ENCODE results near the gene TAB2. TPM values are rescaled to one million over a fixed set of nuclear protein-coding genes. Genes with fewer than 3 reads are reported as not detected.

Gene TAB2
- total RNA-seq, 1 donor from 2014 or later, result 50.6 TPM

DNA sequence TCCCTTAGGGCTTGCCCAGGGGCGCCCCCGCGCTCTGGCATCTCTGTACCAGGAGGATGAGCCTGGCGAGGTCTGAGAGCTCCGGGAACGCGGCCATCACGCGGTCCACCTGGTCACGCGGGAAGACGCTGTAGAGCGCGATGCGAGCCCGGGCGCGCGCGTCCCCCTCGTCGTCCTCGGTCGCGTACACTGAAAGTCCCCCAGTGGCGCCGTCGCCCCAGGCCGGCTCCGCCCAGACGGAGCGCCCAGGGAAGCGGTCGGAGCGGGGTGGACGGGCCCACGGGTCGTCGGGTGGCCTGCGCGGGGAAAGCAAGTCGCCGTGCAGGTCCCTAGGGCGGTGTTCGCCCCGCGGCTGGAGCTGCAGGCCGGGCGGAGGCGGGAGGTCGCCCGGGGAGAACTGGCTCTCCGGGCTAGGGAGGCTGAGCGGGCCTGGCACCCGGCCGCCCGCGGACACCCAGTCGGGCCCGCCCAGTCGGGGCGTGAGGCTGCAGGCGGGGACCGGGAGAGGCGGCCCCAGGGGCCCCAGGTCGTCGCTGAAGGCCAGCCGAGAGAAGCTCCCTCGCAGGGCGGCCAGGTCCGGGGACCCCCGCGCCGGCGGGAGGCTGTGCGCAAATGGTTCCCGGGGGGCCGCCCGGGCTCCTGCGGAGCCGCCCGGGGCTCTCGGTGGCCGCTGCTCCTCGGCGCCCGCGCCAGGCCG is 133.3 kb downstream of the TAB2 start:
- H3K27ac Mint-ChIP-seq (ENCODE audit: unreplicated experiment), result no peak overlapping the region

GRCh38 chr6:149451376-149452036 is 134.0 kb downstream of the TAB2 start:
- H3K36me3 Mint-ChIP-seq (ENCODE audit: unreplicated experiment), result no peaks in the 10 kb centered on the region
- H3K4me3 Mint-ChIP-seq (ENCODE audit: unreplicated experiment), result no peak overlapping the region
- no peaks in the 10 kb centered on the region for H3K9me3 Mint-ChIP-seq (ENCODE audit: unreplicated experiment)
- no peak overlapping the region for H3K27ac Mint-ChIP-seq (ENCODE audit: unreplicated experiment)
- DNase-seq (ENCODE audit: extremely low spot score, unreplicated experiment), result no peak
- H3K4me1 Mint-ChIP-seq (ENCODE audit: unreplicated experiment), result peaks cover 18% of the 10 kb centered on the region
- TF ChIP-seq, protein P1, sequence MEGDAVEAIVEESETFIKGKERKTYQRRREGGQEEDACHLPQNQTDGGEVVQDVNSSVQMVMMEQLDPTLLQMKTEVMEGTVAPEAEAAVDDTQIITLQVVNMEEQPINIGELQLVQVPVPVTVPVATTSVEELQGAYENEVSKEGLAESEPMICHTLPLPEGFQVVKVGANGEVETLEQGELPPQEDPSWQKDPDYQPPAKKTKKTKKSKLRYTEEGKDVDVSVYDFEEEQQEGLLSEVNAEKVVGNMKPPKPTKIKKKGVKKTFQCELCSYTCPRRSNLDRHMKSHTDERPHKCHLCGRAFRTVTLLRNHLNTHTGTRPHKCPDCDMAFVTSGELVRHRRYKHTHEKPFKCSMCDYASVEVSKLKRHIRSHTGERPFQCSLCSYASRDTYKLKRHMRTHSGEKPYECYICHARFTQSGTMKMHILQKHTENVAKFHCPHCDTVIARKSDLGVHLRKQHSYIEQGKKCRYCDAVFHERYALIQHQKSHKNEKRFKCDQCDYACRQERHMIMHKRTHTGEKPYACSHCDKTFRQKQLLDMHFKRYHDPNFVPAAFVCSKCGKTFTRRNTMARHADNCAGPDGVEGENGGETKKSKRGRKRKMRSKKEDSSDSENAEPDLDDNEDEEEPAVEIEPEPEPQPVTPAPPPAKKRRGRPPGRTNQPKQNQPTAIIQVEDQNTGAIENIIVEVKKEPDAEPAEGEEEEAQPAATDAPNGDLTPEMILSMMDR (IDR thresholded peaks at IDR 0.05), result no peak
- no peaks in the 10 kb centered on the region for H3K27me3 Mint-ChIP-seq (ENCODE audit: unreplicated experiment)

More for the DNA sequence above, 133.3 kb downstream of the TAB2 start:
- Mint-ChIP-seq H3K4me1 (ENCODE audit: unreplicated experiment) (peaks cover 18% of the 10 kb centered on the region), H3K27me3 (ENCODE audit: unreplicated experiment) (no peaks in the 10 kb centered on the region), H3K9me3 (ENCODE audit: unreplicated experiment) (no peaks in the 10 kb centered on the region), H3K4me3 (ENCODE audit: unreplicated experiment) (no peak overlapping the region), H3K36me3 (ENCODE audit: unreplicated experiment) (no peaks in the 10 kb centered on the region)
- DNase-seq (ENCODE audit: extremely low spot score, unreplicated experiment), result no peak
- TF ChIP-seq, protein P1 (IDR thresholded peaks at IDR 0.05), result no peak

GRCh38 chr6:149452037-149452939 is 134.8 kb downstream of the TAB2 start:
- peaks cover 18% of the 10 kb centered on the region for H3K4me1 Mint-ChIP-seq (ENCODE audit: unreplicated experiment)
- H3K9me3 Mint-ChIP-seq (ENCODE audit: unreplicated experiment), result no peaks in the 10 kb centered on the region
- DNase-seq (ENCODE audit: extremely low spot score, unreplicated experiment), result no peak
- no peaks in the 10 kb centered on the region for H3K27me3 Mint-ChIP-seq (ENCODE audit: unreplicated experiment)
- H3K36me3 Mint-ChIP-seq (ENCODE audit: unreplicated experiment), result no peaks in the 10 kb centered on the region
- no peak overlapping the region for H3K4me3 Mint-ChIP-seq (ENCODE audit: unreplicated experiment)
- H3K27ac Mint-ChIP-seq (ENCODE audit: unreplicated experiment), result no peak overlapping the region
- TF ChIP-seq, protein P1 (IDR thresholded peaks at IDR 0.05), result no peak

- no peak overlapping the region for H3K4me3 Mint-ChIP-seq (ENCODE audit: unreplicated experiment)
- no peaks in the 10 kb centered on the region for H3K27me3 Mint-ChIP-seq (ENCODE audit: unreplicated experiment)
- no peaks in the 10 kb centered on the region for H3K9me3 Mint-ChIP-seq (ENCODE audit: unreplicated experiment)
Measured at GRCh38 chr6:149453597-149454345, 136.3 kb downstream of the TAB2 start.

More at GRCh38 chr6:149453597-149454345, 136.3 kb downstream of the TAB2 start:
- Mint-ChIP-seq H3K4me1 (ENCODE audit: unreplicated experiment) (peaks cover 18% of the 10 kb centered on the region), H3K27ac (ENCODE audit: unreplicated experiment) (peak overlapping the region; percentile 41), H3K36me3 (ENCODE audit: unreplicated experiment) (no peaks in the 10 kb centered on the region)
- no peak for DNase-seq (ENCODE audit: extremely low spot score, unreplicated experiment)
- TF ChIP-seq, protein P1 (IDR thresholded peaks at IDR 0.05), result no peak

Data from osteocyte (in vitro differentiated cells).